Skin of body (tissue), 2 donors: ENCODE results near the gene DNER. TPM values are rescaled to one million over a fixed set of nuclear protein-coding genes. Genes with fewer than 3 reads are reported as not detected.
"Not testable (repeated sequence)": the region's sequence is repeated elsewhere in the genome, so short reads cannot be mapped to it uniquely, and the experiment has no call there.

Source experiments
- DNase-seq: peaks from one replicate; lab custom pipeline; 2025; lab: John Stamatoyannopoulos, UW
- total RNA-seq: library from RNA; depleted of rRNA; stranded (reverse); fragments of >200 nt; gene quantifications from one replicate; pipeline ENCODE4 v1.2.3, GENCODE V29; 2014

Gene DNER
- total RNA-seq, 1 donor from 2014 or later: 3.3 TPM

GRCh38 chr2:229622495-229623355 lies 91.6 kb downstream of the DNER start:
- DNase-seq: no peak

GRCh38 chr2:229620759-229621158 lies 93.6 kb downstream of the DNER start:
- no peak for DNase-seq

GRCh38 chr2:229620289-229620688 lies 94.1 kb downstream of the DNER start:
- no peak for DNase-seq

- DNase-seq: no peak
These were observed 97.9 kb downstream of the DNER start for GRCh38 chr2:229616433-229616832.

GRCh38 chr2:229614021-229614420 lies 100.3 kb downstream of the DNER start:
- DNase-seq: not testable (repeated sequence)

DNA sequence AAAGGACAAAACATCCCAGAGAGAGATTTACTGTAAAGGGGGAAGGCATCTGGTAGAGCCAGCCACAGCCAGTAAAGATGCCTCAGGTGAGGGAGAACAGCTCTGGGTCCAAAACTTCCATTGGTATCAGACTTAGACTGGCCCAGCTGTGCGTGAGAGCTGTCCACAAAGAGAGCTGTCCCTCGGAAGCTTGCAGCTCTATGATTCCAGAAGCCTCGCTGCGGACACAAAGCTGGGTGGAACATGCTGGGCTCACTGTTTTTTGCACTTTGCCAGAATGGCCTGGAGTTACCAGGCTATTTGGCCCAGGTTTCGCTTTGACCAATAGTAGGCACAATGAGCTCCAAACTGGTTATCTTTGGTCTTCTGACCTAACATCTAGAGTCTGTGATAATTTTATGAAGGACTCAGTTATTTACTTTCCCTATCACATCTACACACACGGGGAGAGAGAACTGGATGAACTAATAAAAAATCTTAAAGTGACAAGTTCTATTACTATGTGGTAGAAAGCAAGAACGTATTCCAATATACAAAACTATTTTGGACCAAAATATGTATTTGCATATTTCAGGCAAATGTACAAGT lies 101.9 kb downstream of the DNER start:
- no peak for DNase-seq

DNA sequence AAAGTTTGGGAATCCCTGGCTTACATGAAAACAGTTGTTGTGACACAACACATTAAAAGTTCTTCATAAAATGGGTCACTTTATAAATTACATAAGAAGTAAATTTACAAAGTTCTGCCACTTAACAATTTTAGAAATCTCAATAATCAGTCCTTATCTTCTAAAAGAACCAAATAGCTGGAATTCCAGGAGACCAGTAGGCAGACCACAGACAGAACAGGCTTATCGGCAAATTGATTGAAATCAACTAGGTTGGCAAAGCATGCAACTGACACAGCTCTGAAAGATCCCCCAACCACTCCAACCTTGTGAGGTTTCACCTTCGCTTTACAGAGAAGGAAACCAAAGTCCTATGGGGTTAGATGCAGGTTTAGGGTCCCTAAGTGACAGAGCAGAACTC lies 103.0 kb downstream of the DNER start:
- DNase-seq: no peak

GRCh38 chr2:229610872-229611271 lies 103.5 kb downstream of the DNER start:
- no peak for DNase-seq

GRCh38 chr2:229610333-229610732 lies 104.0 kb downstream of the DNER start:
- DNase-seq: no peak

DNA sequence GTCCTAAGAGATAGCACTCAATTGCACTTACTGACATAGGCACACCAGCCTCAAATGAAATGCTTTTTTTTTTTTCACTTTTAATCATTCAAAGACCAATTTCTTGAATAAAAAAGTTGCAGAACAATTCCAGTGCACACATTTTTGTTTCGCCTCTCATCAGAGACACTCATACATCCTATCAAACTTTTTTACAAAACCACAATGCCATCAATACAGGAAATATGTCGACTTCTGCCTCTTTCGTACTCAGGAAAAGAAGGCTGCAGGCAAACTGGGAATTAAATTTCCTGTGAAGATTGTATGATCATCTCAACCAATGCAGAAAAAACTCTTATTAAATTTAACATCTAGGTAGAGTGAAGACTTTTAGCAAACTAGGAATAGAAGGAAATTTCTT lies 112.4 kb downstream of the DNER start:
- no peak for DNase-seq

DNA sequence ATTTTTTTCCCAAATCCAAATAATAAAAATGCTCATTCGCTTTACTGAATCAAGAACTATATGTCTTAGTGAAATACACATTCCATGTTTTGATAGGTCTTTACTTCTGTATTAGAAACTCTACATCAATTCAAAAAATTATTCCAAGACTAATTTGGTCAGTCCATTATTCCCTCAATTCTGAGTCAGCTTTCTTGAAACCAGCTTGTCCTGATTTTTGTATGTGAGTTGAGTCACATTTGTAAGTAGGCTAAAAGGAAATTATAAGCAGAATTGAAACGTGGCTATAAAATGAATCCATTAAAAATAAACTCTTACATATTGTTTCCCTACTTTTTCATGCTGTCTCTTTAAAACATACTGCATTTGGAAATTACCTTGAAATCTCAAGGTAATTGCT lies 113.0 kb downstream of the DNER start:
- no peak for DNase-seq

GRCh38 chr2:229598227-229598626 lies 116.1 kb downstream of the DNER start:
- no peak for DNase-seq

DNA sequence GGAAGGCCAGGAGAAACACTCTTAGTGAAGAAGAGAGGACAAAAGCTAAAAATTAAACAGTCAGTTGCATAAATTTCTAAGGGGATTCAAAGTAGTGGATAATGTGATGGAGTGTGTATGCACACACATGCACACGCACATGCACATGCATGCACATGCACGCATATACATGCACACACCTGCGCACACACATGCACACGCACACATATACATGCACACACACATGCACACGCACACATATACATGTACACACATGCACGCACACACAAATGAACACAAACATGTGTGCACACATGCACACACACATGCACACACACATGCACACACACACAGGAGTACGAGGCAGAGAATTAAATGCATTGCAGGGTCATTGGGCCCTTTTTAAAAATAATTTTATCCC lies 117.6 kb downstream of the DNER start:
- no peak for DNase-seq

DNA sequence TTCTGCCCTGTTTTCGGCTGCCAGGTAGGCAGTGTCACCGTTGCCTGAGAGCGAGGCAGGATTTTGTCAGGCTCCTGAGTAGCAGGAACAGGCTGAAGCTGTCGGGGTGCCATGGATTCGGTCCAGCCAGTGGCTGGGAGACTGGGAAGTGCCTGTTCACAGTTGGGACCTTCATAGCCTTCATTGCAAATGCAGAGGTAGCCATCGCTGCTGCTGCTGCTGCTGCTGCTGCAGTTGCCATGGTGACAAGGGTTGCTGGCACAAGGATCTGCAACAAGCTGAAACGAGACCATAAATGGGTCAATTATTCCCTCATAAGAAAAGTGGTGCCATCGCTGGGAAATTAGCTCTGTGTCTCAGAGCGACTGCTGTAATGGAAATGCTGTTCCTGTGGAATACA lies 122.7 kb downstream of the DNER start:
- DNase-seq: no peak

GRCh38 chr2:229586746-229587705 lies 127.3 kb downstream of the DNER start:
- peak; percentile 72 for DNase-seq

- no peak for DNase-seq
These were observed 128.3 kb downstream of the DNER start for GRCh38 chr2:229586012-229586411.

DNA sequence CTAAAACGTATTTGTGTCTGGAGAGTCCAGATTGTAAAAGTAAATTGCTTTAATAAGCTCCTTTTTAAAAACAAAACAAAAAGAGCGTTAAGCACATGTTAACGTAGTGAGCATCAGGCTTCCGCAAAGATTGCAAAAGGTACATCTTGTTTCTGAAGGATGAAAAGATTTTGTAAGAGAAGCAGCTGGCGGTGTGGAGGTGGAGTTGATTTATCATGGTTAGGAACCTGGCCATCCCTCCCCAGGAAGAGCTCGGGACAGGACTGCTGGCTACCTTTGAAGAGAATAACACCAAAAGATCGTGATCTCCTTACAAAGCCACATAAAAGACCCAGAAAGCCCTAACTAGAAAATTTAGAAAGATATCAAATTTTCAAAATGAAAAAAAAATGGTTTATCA lies 132.2 kb downstream of the DNER start:
- DNase-seq: no peak

DNA sequence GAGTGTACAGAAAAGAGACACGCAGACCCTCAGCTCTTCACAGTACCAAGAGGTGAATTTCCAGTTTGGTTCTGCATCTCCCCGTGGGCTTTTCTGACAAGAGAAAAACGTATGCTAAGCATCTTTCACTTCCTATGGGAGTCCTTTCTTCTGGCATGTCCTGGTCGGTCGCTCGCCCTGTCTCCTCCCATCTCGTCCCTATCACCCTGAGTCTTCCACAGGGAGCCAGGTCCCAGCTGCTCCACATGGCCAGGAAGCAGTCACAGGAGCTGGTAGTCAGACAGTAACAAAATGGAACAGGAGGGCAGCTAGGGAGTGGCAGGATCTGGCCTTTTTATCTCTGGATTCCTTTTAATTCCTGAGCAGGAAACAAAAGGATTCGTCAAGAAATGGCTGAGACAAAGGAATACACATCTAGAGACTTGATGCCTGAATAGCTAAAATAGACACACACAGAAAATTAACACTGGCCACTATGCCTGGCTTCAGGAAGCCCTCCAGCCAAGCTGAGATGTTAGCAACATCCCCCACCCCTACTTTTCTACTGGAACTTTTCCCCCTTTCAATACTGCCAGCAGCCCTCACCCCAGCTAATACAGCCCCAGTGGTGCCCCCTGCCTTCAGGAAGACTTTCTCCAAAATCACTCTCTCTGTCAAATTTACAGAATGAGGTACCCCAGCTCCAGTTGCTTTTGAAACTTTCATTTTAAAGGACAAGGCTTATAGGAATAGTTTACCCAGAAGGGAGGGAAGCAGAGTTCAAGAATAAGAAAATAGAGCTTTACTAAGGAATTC lies 136.1 kb downstream of the DNER start:
- no peak for DNase-seq

DNA sequence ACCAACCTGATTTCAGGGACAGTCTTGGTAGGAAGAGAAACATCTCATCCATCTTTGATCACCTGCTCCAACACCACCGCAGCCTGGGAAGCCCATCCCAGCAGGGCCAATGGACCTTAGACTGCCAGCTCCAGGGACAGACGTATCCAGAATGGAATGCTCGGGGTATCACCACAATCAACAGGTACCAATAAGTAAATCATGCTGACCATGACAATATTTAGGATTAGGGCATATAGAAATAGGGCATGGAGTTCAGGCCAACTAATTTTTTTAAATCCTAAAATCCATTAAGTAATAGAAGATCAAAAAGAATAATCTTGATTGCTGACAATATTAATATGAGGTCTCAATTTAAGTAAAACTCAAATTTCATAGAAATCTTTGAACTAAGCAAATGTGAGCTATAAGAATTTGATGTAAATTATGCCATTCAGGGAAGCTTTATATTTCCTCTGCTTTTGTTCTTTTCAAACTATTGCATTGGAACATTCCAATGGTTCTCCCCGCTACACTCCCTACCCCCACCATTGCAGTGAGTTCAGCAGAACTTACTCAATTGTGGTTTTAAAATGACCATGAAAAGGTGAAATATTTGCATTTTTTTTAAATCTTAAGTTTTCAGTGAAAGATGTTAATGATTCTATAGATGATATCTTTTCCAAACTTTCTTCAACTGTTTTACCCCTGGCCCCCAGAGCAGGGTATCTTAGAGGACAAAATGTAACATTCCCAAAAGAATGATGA lies 138.6 kb downstream of the DNER start:
- DNase-seq: no peak

- DNase-seq: peak; percentile 60
These were observed 141.7 kb downstream of the DNER start for GRCh38 chr2:229572507-229573271.
